HG03108 (cell line): ENCODE measurements around the gene MAGI1.

Experiments
- ATAC-seq: cut with Tn5 transposase; IDR thresholded peaks from one replicate; pipeline ENCODE4 v1.9.1; 2021; ENCODE audit warnings: moderate library complexity; ENCODE audit not compliant: unreplicated experiment

MAGI1 gene

GRCh38 chr3:65811086-65811761 lies 227.5 kb downstream of the MAGI1 start:
- no peak for ATAC-seq

GRCh38 chr3:65810302-65810701 lies 228.4 kb downstream of the MAGI1 start:
- ATAC-seq: no peak

DNA sequence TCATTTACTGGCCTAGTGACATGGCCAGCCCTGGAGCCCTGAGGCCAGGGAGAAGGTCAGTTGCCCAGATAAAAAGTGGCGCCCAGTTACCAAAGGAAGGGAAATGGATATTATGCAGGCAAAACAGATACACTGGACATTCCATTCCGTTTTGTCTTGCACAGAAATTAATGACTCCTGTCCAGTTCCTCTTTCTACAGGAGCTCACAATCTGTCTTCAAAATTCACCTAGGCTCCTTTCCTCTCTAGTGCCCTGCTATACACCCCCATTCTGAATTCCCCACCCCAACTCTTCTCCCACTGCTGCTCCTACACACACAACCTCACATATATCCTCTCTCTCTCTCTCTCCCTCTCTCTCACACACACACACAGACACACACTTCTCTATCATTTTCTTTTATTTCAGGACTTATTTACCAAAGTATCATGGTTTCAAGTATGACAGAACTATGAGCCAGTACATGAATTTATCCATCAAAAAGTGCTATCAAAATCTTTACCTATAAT lies 229.0 kb downstream of the MAGI1 start:
- ATAC-seq: no peak

GRCh38 chr3:65808824-65809223 lies 229.9 kb downstream of the MAGI1 start:
- no peak for ATAC-seq

DNA sequence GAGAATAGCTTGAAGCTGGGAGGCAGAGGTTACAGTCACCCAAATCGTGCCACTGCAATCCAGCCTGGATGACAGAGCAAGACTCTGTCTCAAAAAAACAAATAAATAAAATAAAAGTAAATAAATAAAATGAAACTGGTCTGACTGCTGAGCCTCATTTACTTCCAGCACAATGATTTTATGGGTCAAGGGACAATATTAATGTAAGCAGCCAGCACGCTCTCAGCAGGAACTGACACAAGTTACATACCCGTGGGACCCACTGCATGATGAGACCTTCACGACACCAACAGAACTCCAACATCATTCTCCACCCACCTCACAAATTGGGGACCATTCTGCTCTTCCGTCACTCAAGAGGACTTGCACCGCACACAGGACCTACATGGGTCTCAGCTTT lies 230.3 kb downstream of the MAGI1 start:
- no peak for ATAC-seq

DNA sequence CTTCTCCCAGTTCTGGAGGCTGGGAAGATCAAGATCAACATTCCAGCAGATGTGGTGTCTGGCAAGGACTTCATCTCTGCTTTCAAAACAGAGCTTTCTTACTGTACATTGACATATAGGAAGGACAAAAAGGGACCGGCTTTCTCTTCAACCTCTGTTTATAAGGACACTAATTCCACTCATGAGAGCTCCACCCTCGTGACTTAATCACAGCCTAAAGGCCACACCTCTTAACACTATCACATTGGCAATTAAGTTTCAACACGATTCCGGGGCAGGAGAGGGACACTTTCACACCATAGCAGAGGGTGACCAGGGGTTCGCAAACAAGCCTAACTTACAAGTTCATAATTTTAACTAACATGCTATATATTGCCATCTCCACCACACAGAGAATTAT lies 231.5 kb downstream of the MAGI1 start:
- ATAC-seq: no peak

- no peak for ATAC-seq
These were observed 232.1 kb downstream of the MAGI1 start for GRCh38 chr3:65806600-65806999.

- ATAC-seq: no peak
These were observed 242.0 kb downstream of the MAGI1 start for GRCh38 chr3:65796676-65797075.

- no peak for ATAC-seq
These were observed 243.6 kb downstream of the MAGI1 start for GRCh38 chr3:65795166-65795565.

- ATAC-seq: no peak
These were observed 245.1 kb downstream of the MAGI1 start for GRCh38 chr3:65793495-65794200.

- ATAC-seq: no peak
These were observed 250.3 kb downstream of the MAGI1 start for GRCh38 chr3:65788461-65788860.

GRCh38 chr3:65787827-65788226 lies 250.9 kb downstream of the MAGI1 start:
- ATAC-seq: no peak

DNA sequence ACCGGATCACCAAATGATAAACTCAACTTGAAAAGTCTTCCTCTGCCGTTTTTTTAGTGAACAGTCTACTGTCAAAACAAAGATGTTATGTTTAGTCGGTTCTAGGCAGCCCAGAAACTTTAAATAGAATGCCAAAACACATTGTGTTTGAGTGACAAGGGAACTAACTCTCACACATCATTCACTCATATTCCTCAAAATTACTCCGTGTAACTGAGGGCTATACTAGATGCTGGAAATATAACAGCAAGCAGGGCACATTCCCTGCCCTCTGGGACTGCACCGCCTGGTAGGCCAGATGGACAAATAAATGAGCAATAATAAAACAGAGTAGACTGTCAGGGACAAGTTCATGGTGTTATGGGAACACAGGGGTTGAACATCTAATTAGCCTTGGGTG lies 251.4 kb downstream of the MAGI1 start:
- no peak for ATAC-seq

DNA sequence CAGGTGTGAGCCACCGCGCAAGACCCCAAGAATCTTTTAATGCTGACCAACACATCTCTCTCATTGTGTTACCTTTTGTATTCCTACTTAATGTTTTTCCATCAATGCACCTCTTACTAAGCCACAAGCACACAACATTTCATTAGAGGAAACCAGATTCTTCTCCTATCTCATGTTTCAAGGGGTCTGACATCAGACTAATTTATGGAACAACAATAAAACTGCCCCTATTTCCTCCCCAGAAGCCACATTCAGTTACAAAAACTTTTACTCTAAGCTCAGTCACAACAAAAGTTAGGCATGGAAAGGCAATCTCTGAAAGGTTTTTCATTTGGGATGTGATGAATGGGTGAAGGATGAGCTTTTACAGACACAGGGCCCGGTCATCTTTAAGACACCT lies 251.8 kb downstream of the MAGI1 start:
- no peak for ATAC-seq

DNA sequence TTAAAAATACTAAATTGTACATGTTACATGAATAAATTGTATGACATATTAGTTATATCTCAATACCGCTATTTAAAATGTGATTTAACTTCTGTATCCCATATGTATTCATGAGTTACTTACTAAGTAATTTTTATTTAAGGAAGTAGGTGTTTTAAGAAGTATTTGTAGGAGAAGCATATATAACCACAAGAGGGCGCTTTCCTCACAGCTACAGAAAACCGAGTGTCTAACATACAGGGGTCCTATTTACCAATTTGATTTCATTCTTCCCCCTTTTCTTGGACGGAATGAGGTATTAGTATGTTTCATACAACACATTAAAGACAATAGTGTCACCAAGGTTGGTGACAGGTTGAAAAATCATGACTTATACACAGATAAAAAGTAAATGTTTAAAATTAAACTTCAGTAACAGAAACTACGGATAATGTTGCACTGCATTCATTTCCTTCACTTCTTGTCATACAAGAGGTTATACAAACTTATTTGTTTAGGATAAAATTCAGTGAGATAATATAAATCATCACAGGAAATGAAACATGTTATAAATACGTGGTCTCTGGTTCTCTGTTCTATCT lies 253.6 kb downstream of the MAGI1 start:
- no peak for ATAC-seq

GRCh38 chr3:65783117-65783516 lies 255.6 kb downstream of the MAGI1 start:
- no peak for ATAC-seq

- ATAC-seq: no peak
These were observed 257.1 kb downstream of the MAGI1 start for GRCh38 chr3:65781594-65781993.

- no peak for ATAC-seq
These were observed 259.3 kb downstream of the MAGI1 start for GRCh38 chr3:65779390-65779789.

- no peak for ATAC-seq
These were observed 259.8 kb downstream of the MAGI1 start for GRCh38 chr3:65778968-65779367.

GRCh38 chr3:65777050-65777449 lies 261.7 kb downstream of the MAGI1 start:
- no peak for ATAC-seq

DNA sequence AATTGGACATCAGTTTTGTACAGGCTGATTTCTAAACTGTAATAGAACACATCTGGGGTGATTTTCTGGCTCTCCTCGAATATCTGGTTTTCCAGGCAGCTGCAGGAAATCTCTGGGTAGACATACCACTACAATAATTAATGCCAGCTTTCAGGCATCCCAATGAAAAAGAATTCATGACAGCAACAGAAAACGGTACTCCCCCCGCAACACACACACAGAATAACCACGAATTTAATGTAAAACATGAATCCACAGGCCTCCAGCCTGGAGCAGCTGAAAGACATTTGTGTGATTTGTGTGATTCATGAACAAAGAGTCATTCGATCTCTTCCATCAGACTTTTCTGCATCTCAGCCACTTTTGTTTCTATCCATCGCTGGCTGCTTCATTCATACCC lies 262.2 kb downstream of the MAGI1 start:
- no peak for ATAC-seq

DNA sequence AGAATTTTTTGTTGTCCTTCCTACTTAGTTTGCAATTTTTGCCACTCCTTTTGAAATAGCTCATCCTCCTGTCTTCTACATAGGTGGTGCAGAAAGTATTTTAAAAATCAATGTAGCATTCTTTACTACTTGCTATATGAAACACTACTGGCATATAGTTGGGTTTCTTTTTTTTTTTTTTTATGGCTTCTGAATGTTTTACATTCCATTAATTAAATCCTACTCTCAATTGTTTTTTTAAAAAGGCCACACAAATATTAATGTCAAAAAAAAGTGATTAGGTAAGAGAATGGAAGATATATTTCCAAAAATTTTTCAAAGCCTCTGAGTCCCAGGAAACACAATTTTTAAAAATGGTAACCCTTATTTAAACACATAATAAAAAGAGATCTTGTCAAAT lies 262.6 kb downstream of the MAGI1 start:
- ATAC-seq: no peak
